Activated CD4-positive, alpha-beta T cell treated with anti-CD3 and anti-CD28 coated beads, Interleukin-2, amount 10 ng/mL, durations not matched to agents 7 days and 5 days (primary cell): Measurements from ENCODE around the gene PXK. TPM values are rescaled to one million over a fixed set of nuclear protein-coding genes. Genes with fewer than 3 reads are reported as not detected.

Source experiments
- CTCF ChIA-PET: fragments of 350-600 bp; sonication (Branson Sonifier 250); formaldehyde crosslinking; loops from one replicate; lab custom pipeline; 2021; ENCODE audit warnings: antibody characterized with exemption; lab: Charles Lee
- POLR2A ChIA-PET: fragments of 350-600 bp; sonication (Branson Sonifier 250); formaldehyde crosslinking; loops from one replicate; lab custom pipeline; 2021; ENCODE audit warnings: antibody characterized with exemption; lab: Charles Lee
- DNase-seq: peaks from one replicate; pipeline ENCODE4 v3.0.0-alpha.2; 2020
- H3K27ac Mint-ChIP-seq: one replicate; pipeline ENCODE4 v1.8.0; 2021; ENCODE audit warnings: mild to moderate bottlenecking, moderate library complexity, mixed read lengths
- H3K27me3 Mint-ChIP-seq: one replicate; pipeline ENCODE4 v1.8.0; 2021; ENCODE audit warnings: mixed read lengths
- H3K36me3 Mint-ChIP-seq: one replicate; pipeline ENCODE4 v1.8.0; 2021; ENCODE audit warnings: low read depth, mixed read lengths
- H3K4me1 Mint-ChIP-seq: one replicate; pipeline ENCODE4 v1.8.0; 2021; ENCODE audit warnings: mixed read lengths
- H3K4me3 Mint-ChIP-seq: one replicate; pipeline ENCODE4 v1.8.0; 2021; ENCODE audit warnings: mild to moderate bottlenecking, moderate library complexity, mixed read lengths
- H3K9me3 Mint-ChIP-seq: one replicate; pipeline ENCODE4 v1.8.0; 2021; ENCODE audit warnings: mixed read lengths
- total RNA-seq, 2 experiments: library from RNA; stranded (reverse); gene quantifications; one replicate each; pipeline ENCODE4 v1.2.3, GENCODE V29; 2021

The PXK gene
- total RNA-seq, 2 experiments from 2014 or later, result 30.3 to 40.2 TPM

DNA sequence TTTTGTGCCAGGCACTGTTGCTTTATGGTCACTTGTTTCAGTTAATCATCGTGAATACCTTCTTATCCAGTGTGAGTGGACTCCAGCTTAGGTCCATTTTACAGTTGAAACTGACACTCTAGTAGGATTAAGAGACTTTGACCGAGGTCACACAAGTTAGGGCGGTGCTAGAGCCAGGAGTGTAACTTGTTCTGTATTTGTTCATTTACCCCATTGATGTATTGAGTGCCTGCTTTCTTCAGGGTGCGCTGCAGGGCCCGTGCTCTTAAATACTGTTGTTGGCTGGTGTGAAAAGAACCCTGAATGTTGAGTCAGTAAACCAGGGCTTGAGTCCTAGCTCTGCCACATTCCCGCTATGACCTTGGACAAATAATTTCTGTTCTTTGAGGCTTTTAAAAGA is 85.5 kb downstream of the PXK start:
- no peaks in the 10 kb centered on the region for H3K27me3 Mint-ChIP-seq
- ChIA-PET POLR2A (no interaction called here), CTCF (interaction anchor here (0.6 to 2.6 kb wide), 5 partner anchors 11 to 16 kb away, joined by 3 to 8 read pairs (median 3); no protein-coding TSS in a partner anchor)
- no peaks in the 10 kb centered on the region for H3K9me3 Mint-ChIP-seq
- H3K27ac Mint-ChIP-seq, result no peak overlapping the region
- peaks cover 9% of the 10 kb centered on the region for H3K4me1 Mint-ChIP-seq
- H3K4me3 Mint-ChIP-seq, result no peak overlapping the region
- H3K36me3 Mint-ChIP-seq, result peaks cover 9% of the 10 kb centered on the region
- no peak for DNase-seq

- POLR2A ChIA-PET, result no interaction called here
Measured at GRCh38 chr3:58419780-58420507, 87.3 kb downstream of the PXK start.

GRCh38 chr3:58421004-58421403 is 88.3 kb downstream of the PXK start:
- H3K4me3 Mint-ChIP-seq, result no peak overlapping the region

More at GRCh38 chr3:58419780-58420507, 87.3 kb downstream of the PXK start:
- H3K9me3 Mint-ChIP-seq, result no peaks in the 10 kb centered on the region
- no peak overlapping the region for H3K27ac Mint-ChIP-seq
- no peaks in the 10 kb centered on the region for H3K27me3 Mint-ChIP-seq
- peaks cover 2% of the 10 kb centered on the region for H3K4me1 Mint-ChIP-seq
- H3K36me3 Mint-ChIP-seq, result peaks cover 14% of the 10 kb centered on the region
- no peak for DNase-seq
- H3K4me3 Mint-ChIP-seq, result no peak overlapping the region
- CTCF ChIA-PET, result interaction anchor here (0.9 to 1.4 kb wide), 3 partner anchors 12 to 83 kb away, joined by 3 read pairs; no protein-coding TSS in a partner anchor

DNA sequence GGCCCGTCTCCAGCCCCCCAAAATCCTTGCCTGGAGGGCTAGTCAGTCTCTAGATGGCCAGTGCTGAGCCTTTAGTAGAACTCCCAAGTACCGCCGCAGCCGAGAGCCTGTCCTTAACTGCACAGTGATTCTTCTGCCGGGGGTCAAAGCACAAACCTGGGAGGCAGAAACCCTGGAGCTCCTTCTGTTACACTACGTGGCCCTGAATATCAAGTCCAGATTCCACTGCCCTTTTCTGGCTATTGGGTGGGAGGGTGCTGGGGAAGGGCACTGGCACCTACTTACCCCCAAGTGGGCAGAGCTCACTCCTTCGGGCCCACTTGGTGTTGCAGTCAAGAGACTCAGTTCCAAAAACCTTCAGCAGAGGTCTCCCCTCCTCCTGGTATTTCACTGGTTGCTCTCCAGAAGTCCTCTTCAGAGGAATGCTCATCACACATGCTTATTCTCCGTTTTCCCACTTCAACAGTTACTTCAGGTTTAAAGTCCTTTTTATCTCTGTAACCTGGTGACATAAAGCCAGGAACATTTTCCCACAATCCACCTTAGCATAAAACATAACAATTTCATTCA is 90.1 kb downstream of the PXK start:
- DNase-seq, result no peak
- Mint-ChIP-seq H3K27ac (no peak overlapping the region), H3K4me1 (peaks cover 2% of the 10 kb centered on the region), H3K36me3 (peaks cover 28% of the 10 kb centered on the region), H3K27me3 (no peaks in the 10 kb centered on the region), H3K4me3 (no peak overlapping the region), H3K9me3 (no peaks in the 10 kb centered on the region)
- ChIA-PET POLR2A (no interaction called here), CTCF (no interaction called here)

More at GRCh38 chr3:58421004-58421403, 88.3 kb downstream of the PXK start:
- Mint-ChIP-seq H3K27ac (no peak overlapping the region), H3K4me1 (peaks cover 2% of the 10 kb centered on the region), H3K9me3 (no peaks in the 10 kb centered on the region), H3K36me3 (peaks cover 19% of the 10 kb centered on the region), H3K27me3 (no peaks in the 10 kb centered on the region)
- no peak for DNase-seq
- CTCF ChIA-PET, result interaction anchor here (0.6 to 1.3 kb wide), 6 partner anchors 13 to 197 kb away, joined by 3 to 4 read pairs (median 3); partner anchors contain the start of gene HTD2
- POLR2A ChIA-PET, result no interaction called here

DNA sequence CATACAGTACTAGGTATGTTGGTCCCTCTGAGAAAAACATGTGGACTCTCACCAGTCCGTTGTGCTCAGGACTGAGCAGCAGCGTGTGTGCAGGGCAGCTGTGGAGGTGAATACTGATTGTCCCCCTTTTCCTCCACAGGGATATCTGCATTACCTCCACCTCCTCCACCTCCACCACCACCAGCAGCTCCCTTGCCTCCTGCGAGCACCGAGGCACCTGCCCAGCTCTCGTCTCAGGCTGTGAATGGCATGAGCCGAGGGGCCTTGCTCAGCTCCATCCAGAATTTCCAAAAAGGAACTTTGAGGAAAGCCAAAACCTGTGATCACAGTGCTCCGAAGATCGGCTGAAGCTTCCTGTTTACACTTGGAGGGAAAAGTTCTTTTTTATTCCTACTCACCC is 91.9 kb downstream of the PXK start:
- no peaks in the 10 kb centered on the region for H3K9me3 Mint-ChIP-seq
- no peak overlapping the region for H3K4me3 Mint-ChIP-seq
- ChIA-PET POLR2A (no interaction called here), CTCF (interaction anchor here (0.5 to 1.8 kb wide), 3 partner anchors 11 to 75 kb away, joined by 3 to 6 read pairs (median 3); partner anchors contain the start of gene KCTD6)
- DNase-seq, result no peak
- H3K27ac Mint-ChIP-seq, result no peak overlapping the region
- H3K36me3 Mint-ChIP-seq, result peaks cover 44% of the 10 kb centered on the region
- H3K27me3 Mint-ChIP-seq, result no peaks in the 10 kb centered on the region
- H3K4me1 Mint-ChIP-seq, result peaks cover 2% of the 10 kb centered on the region

DNA sequence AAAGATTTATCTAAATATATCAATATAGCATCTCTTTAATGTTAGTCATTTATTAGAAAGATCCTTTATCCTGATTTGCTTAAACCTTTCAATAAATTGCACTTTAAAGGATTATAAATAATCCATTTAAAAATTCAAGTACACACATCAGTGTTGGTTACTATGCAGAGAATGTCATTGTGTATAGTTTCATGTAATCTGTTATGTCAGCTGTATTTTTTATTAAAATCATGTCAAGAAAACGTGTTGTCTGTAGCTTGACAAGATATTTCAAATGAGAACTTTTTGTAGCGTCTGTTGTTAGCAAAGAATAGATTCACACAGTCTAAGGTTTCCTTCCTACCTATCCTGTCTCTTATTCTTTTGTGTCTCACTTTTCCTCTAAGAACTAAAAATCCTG is 93.1 kb downstream of the PXK start:
- ChIA-PET POLR2A (interaction anchor here (0.6 kb wide), 1 partner anchor 100 kb away, joined by 4 read pairs; no protein-coding TSS in a partner anchor), CTCF (interaction anchor here (0.6 to 1.5 kb wide), 3 partner anchors 47 to 127 kb away, joined by 3 read pairs; no protein-coding TSS in a partner anchor)
- Mint-ChIP-seq H3K4me3 (no peak overlapping the region), H3K9me3 (no peaks in the 10 kb centered on the region), H3K36me3 (peaks cover 43% of the 10 kb centered on the region), H3K27ac (peak overlapping the region; percentile 25), H3K27me3 (no peaks in the 10 kb centered on the region), H3K4me1 (no peaks in the 10 kb centered on the region)
- no peak for DNase-seq

DNA sequence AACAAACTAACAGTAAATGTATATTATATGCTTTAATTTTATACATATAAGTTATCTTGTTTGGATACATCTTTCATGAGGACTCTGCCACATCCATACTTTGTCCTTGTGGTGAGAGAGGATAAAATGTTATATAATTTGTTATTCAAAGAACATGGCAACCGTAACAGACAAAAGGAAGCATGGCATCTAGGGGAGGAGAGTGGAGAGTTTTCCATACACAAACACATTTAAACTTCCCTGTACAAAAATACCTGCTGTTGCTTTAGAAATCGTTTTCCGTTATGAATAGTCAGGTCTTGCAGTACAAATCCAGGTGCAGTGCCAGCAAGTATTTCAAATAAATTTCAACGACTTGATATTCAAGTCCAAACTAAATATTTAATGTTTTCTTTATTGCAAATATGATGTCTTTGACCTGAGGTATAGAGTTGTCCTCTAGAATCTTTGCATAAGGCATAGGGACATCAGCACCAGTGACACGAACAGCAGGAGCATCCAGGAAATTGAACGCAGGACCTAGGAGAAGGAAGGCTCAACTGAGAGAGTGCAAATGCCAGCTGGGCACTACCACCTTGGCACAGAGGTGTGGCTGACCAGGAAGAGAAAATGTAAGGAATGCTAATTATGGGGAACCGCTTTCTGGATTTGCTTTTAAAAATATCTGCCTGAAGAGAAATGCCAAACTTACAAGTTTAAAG is 95.1 kb downstream of the PXK start:
- Mint-ChIP-seq H3K27me3 (no peaks in the 10 kb centered on the region), H3K4me3 (no peak overlapping the region), H3K36me3 (peaks cover 47% of the 10 kb centered on the region), H3K9me3 (no peaks in the 10 kb centered on the region), H3K4me1 (peaks cover 8% of the 10 kb centered on the region), H3K27ac (peak overlapping the region; percentile 25)
- ChIA-PET CTCF (interaction anchor here (0.6 to 1.0 kb wide), 2 partner anchors 106 to 197 kb away, joined by 3 to 5 read pairs; no protein-coding TSS in a partner anchor), POLR2A (interaction anchor here (0.5 kb wide), 1 partner anchor 37 kb away, joined by 4 read pairs; no protein-coding TSS in a partner anchor)
- DNase-seq, result no peak

DNA sequence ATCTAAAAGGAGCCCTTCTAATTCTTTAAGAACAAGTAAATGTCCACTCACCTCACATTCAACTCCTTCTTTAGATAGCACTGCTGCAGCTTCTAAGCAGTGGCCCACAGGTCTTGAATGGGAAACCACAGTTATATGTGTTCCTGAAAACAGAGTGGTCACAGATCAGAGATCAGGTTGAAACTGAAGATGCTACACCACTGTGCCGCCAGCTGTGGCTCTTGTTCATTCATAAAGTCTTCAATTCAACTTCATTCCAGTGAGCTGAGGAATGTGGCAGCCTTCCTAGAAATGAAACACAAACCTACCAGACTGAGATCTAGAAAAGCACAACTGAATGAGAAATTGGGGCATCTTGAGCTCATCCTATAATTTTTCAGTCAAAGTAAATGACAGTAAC is 97.0 kb downstream of the PXK start:
- CTCF ChIA-PET, result interaction anchor here (1.3 to 2.4 kb wide), 5 partner anchors 11 to 62 kb away, joined by 3 to 8 read pairs (median 4); partner anchors contain the start of gene KCTD6
- DNase-seq, result no peak
- H3K4me1 Mint-ChIP-seq, result peaks cover 20% of the 10 kb centered on the region
- no peaks in the 10 kb centered on the region for H3K27me3 Mint-ChIP-seq
- no peaks in the 10 kb centered on the region for H3K9me3 Mint-ChIP-seq
- H3K36me3 Mint-ChIP-seq, result peaks cover 42% of the 10 kb centered on the region
- POLR2A ChIA-PET, result no interaction called here
- no peak overlapping the region for H3K27ac Mint-ChIP-seq
- H3K4me3 Mint-ChIP-seq, result no peak overlapping the region

- H3K4me1 Mint-ChIP-seq, result peaks cover 22% of the 10 kb centered on the region
- POLR2A ChIA-PET, result interaction anchor here (0.7 kb wide), 1 partner anchor 45 kb away, joined by 5 read pairs; no protein-coding TSS in a partner anchor
- peaks cover 24% of the 10 kb centered on the region for H3K36me3 Mint-ChIP-seq
- H3K9me3 Mint-ChIP-seq, result no peaks in the 10 kb centered on the region
- peak overlapping the region; percentile 83 for H3K4me3 Mint-ChIP-seq
- no peaks in the 10 kb centered on the region for H3K27me3 Mint-ChIP-seq
- H3K27ac Mint-ChIP-seq, result peak overlapping the region; percentile 95
- no peak for DNase-seq
- CTCF ChIA-PET, result interaction anchor here (1.2 kb wide), 2 partner anchors 14 to 38 kb away, joined by 3 read pairs; no protein-coding TSS in a partner anchor
Measured at GRCh38 chr3:58432905-58433304, 100.2 kb downstream of the PXK start.

- H3K27ac Mint-ChIP-seq, result peak within 1 kb of the TSS; percentile 95
- H3K36me3 Mint-ChIP-seq, result peaks cover 17% of the 10 kb centered on the region
- peak; percentile 89 for DNase-seq
- H3K27me3 Mint-ChIP-seq, result no peaks in the 10 kb centered on the region
- POLR2A ChIA-PET, result no interaction called here
- peaks cover 22% of the 10 kb centered on the region for H3K4me1 Mint-ChIP-seq
- H3K4me3 Mint-ChIP-seq, result peak within 1 kb of the TSS; percentile 83
- H3K9me3 Mint-ChIP-seq, result no peaks in the 10 kb centered on the region
- CTCF ChIA-PET, result interaction anchor here (0.7 to 1.5 kb wide), 4 partner anchors 15 to 37 kb away, joined by 3 read pairs; no protein-coding TSS in a partner anchor
Measured at GRCh38 chr3:58433400-58434167, 100.9 kb downstream of the PXK start, which contains the start of gene PDHB. Gene PDHB (minus strand): TSS chr3:58433832. CDS start chr3:58433809, 23 bp downstream.

DNA sequence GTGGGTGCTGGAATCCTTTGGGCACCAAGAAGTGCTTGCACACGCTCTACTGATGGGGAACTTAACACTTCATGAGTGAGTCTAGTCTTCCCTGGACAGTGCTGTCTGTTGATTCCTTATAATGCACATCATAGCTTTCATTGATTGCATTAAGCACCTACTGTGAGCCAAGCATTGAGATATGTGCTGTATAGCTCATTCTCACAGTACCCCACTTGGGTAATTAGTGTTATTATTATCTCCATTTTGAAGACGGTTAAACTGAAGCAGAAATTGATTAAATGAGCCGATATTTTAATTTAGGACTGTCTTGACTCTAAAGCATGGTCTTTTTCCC is 101.4 kb downstream of the PXK start:
- peaks cover 22% of the 10 kb centered on the region for H3K4me1 Mint-ChIP-seq
- peak overlapping the region; percentile 95 for H3K27ac Mint-ChIP-seq
- POLR2A ChIA-PET, result no interaction called here
- no peaks in the 10 kb centered on the region for H3K27me3 Mint-ChIP-seq
- no peak for DNase-seq
- peak overlapping the region; percentile 83 for H3K4me3 Mint-ChIP-seq
- CTCF ChIA-PET, result interaction anchor here (0.7 to 1.5 kb wide), 3 partner anchors 14 to 58 kb away, joined by 3 read pairs; partner anchors contain the start of gene KCTD6
- H3K9me3 Mint-ChIP-seq, result no peaks in the 10 kb centered on the region
- H3K36me3 Mint-ChIP-seq, result peaks cover 13% of the 10 kb centered on the region
